Neural crest cell (in vitro differentiated cells): ENCODE data around the gene NAPA. TPM values are rescaled to one million over a fixed set of nuclear protein-coding genes. Genes with fewer than 3 reads are reported as not detected.

Experiments
- DNase-seq: peaks from one replicate; pipeline ENCODE4 v3.0.0; 2021; ENCODE audit warnings: low read depth, mixed read lengths, low spot score
- H3K27ac Mint-ChIP-seq: one replicate; pipeline ENCODE4 v1.8.0; 2021; ENCODE audit warnings: mild to moderate bottlenecking, mixed read lengths; ENCODE audit not compliant: unreplicated experiment
- H3K27me3 Mint-ChIP-seq: 2 replicates; pipeline ENCODE4 v1.8.0; 2021; ENCODE audit warnings: low read depth, mild to moderate bottlenecking, mixed read lengths
- H3K36me3 Mint-ChIP-seq: 2 replicates; pipeline ENCODE4 v1.8.0; 2021; ENCODE audit warnings: low read depth, mild to moderate bottlenecking, mixed read lengths
- H3K4me1 Mint-ChIP-seq: 2 replicates; pipeline ENCODE4 v1.8.0; 2021; ENCODE audit warnings: mixed read lengths
- H3K4me3 Mint-ChIP-seq: one replicate; pipeline ENCODE4 v1.8.0; 2021; ENCODE audit warnings: mild to moderate bottlenecking, mixed read lengths
- H3K9me3 Mint-ChIP-seq: 2 replicates; pipeline ENCODE4 v1.8.0; 2021; ENCODE audit warnings: mixed read lengths
- total RNA-seq: library from RNA; stranded (reverse); gene quantifications from 2 replicates; pipeline ENCODE4 v1.2.1, GENCODE V29; 2021
- TF ChIP-seq, protein P1 (sequence below): fragments of 200-600 bp; sonication (generic); conservative IDR thresholded peaks from 2 replicates; pipeline ENCODE4 v1.5.0; 2021; ENCODE audit warnings: antibody characterized with exemption, mild to moderate bottlenecking

NAPA gene
- total RNA-seq, 1 donor from 2014 or later = 67.2 TPM

DNA sequence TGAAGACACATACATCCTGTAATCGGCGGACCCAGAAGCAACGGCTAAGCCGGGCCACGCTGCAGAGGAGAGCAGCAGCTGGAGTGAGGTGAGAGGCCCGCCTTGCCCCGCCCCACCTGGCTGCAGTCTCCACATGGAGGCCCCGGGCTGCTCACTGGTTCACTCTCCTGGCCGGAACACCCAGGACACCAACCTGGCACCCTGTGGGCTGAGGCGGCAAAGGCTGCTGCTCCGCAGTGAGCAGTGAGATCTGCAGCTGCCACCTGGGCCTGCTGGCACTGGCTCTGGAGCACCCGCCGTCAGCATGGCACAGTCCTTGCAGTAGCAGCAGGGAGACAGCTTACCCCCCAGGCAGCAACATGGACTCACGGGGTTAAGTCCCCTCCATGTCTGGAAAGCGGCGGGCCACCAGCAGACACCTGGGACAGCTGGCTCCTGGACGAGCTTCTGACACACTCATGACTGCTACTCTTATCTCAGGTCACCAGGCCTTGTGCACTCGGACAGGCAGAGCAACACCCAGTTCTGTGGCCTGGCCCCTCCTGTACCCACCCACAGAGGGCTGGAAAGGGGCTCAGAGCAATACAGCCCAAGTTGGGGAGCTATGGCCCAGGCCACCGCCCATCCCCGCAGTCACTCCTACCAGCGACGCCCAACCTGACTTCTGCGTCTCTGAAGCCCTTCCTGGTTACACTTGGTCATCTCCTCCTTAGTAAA is 17.7 kb downstream of the NAPA start:
- no peak overlapping the region for H3K4me3 Mint-ChIP-seq
- H3K27me3 Mint-ChIP-seq = no peaks in the 10 kb centered on the region
- H3K36me3 Mint-ChIP-seq = no peaks in the 10 kb centered on the region
- H3K27ac Mint-ChIP-seq = no peak overlapping the region
- no peak for DNase-seq
- TF ChIP-seq, protein P1, sequence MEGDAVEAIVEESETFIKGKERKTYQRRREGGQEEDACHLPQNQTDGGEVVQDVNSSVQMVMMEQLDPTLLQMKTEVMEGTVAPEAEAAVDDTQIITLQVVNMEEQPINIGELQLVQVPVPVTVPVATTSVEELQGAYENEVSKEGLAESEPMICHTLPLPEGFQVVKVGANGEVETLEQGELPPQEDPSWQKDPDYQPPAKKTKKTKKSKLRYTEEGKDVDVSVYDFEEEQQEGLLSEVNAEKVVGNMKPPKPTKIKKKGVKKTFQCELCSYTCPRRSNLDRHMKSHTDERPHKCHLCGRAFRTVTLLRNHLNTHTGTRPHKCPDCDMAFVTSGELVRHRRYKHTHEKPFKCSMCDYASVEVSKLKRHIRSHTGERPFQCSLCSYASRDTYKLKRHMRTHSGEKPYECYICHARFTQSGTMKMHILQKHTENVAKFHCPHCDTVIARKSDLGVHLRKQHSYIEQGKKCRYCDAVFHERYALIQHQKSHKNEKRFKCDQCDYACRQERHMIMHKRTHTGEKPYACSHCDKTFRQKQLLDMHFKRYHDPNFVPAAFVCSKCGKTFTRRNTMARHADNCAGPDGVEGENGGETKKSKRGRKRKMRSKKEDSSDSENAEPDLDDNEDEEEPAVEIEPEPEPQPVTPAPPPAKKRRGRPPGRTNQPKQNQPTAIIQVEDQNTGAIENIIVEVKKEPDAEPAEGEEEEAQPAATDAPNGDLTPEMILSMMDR = no peak
- H3K4me1 Mint-ChIP-seq = no peaks in the 10 kb centered on the region
- H3K9me3 Mint-ChIP-seq = no peaks in the 10 kb centered on the region

- TF ChIP-seq, protein P1 = no peak
- no peaks in the 10 kb centered on the region for H3K9me3 Mint-ChIP-seq
Measured at GRCh38 chr19:47495478-47496372, 19.1 kb downstream of the NAPA start.

GRCh38 chr19:47494729-47495128 is 20.1 kb downstream of the NAPA start:
- Mint-ChIP-seq H3K27me3 (no peaks in the 10 kb centered on the region), H3K9me3 (no peaks in the 10 kb centered on the region), H3K36me3 (peaks cover 3% of the 10 kb centered on the region), H3K4me3 (no peak overlapping the region), H3K4me1 (no peaks in the 10 kb centered on the region), H3K27ac (no peak overlapping the region)
- DNase-seq = no peak
- TF ChIP-seq, protein P1 = no peak

More at GRCh38 chr19:47495478-47496372, 19.1 kb downstream of the NAPA start:
- DNase-seq = no peak
- no peaks in the 10 kb centered on the region for H3K4me1 Mint-ChIP-seq
- no peaks in the 10 kb centered on the region for H3K36me3 Mint-ChIP-seq
- H3K27ac Mint-ChIP-seq = peak overlapping the region; percentile 75
- no peaks in the 10 kb centered on the region for H3K27me3 Mint-ChIP-seq
- no peak overlapping the region for H3K4me3 Mint-ChIP-seq

DNA sequence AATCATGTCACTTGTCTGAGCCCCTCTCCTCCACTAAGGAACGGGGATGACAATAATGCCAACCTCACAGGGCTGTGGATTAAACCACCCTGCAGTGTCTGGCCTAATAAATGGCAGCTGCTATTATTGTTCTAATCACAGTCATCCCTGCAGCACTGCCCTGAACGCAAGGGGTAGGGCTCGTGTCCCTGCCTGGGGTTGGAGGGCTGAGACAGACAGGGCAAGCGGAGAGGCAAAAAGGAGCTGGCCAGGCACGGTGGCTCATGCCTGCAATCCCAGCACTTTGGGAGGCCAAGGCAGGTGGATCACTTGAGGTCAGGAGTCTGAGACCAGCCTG is 20.7 kb downstream of the NAPA start:
- TF ChIP-seq, protein P1 = no peak
- Mint-ChIP-seq H3K36me3 (peaks cover 3% of the 10 kb centered on the region), H3K4me1 (no peaks in the 10 kb centered on the region), H3K4me3 (no peak overlapping the region), H3K9me3 (no peaks in the 10 kb centered on the region), H3K27ac (no peak overlapping the region), H3K27me3 (no peaks in the 10 kb centered on the region)
- DNase-seq = no peak

GRCh38 chr19:47493378-47494210 is 21.3 kb downstream of the NAPA start:
- Mint-ChIP-seq H3K36me3 (peaks cover 3% of the 10 kb centered on the region), H3K27me3 (no peaks in the 10 kb centered on the region), H3K27ac (peak overlapping the region; percentile 57), H3K9me3 (no peaks in the 10 kb centered on the region), H3K4me1 (no peaks in the 10 kb centered on the region), H3K4me3 (no peak overlapping the region)
- TF ChIP-seq, protein P1 = no peak
- DNase-seq = no peak
